Activated naive CD8-positive, alpha-beta T cell (primary cell): ENCODE measurements around the gene ATP2C1.
A peak's percentile ranks its signal among the peaks of the same experiment; 100 is the strongest.

Experiments used
- H3K27ac Mint-ChIP-seq: one replicate; pipeline ENCODE4 v1.8.0; 2021; ENCODE audit warnings: mixed read lengths
- H3K27me3 Mint-ChIP-seq: one replicate; pipeline ENCODE4 v1.8.0; 2021; ENCODE audit warnings: mixed read lengths
- H3K36me3 Mint-ChIP-seq: one replicate; pipeline ENCODE4 v1.8.0; 2021; ENCODE audit warnings: mixed read lengths
- H3K4me1 Mint-ChIP-seq: one replicate; pipeline ENCODE4 v1.8.0; 2021; ENCODE audit warnings: low read depth, mixed read lengths
- H3K4me3 Mint-ChIP-seq: one replicate; pipeline ENCODE4 v1.8.0; 2021; ENCODE audit warnings: mild to moderate bottlenecking, mixed read lengths
- H3K9me3 Mint-ChIP-seq: one replicate; pipeline ENCODE4 v1.8.0; 2021; ENCODE audit warnings: low read depth, mixed read lengths

Gene ATP2C1

DNA sequence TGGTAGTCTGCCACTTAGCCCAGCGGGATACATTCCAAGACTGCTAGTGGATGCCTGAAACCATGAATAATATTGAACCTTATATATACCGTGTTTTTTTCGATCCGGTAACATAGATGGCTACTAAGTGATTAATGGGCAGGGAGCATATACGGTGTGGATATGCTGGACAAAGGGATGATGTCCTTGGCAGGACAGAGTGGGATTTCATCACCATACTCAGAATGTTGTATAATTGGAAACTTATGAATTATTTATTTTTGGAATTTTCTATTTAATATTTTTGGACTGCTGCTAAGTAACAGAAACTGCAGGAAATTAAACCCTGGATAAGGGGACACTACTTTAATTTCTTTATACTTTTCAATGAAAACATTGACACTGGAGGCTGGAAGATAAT is 79.5 kb downstream of the ATP2C1 start:
- Mint-ChIP-seq H3K27ac (no peak overlapping the region), H3K9me3 (no peaks in the 10 kb centered on the region), H3K36me3 (peaks cover 31% of the 10 kb centered on the region)

DNA sequence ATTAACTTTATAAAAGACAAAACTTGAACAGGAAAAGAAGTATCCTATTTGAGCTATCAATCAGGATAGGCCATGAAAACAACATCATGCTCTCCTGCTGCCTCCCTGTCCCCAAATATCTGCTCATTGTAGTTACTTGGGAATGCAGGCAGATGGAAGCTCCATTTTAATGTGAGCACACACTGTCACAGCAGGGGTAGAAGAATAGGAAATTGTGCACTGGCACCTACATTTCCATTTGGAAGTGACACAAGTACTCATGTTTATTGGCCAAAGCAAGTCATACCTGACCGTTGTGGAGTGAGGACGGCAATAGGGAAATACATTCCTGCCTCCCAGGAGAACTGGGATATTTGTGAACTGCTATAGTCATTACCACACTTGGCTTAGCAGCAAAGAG is 80.3 kb downstream of the ATP2C1 start:
- no peak overlapping the region for H3K4me3 Mint-ChIP-seq
- no peaks in the 10 kb centered on the region for H3K4me1 Mint-ChIP-seq
- H3K9me3 Mint-ChIP-seq: no peaks in the 10 kb centered on the region
- H3K27ac Mint-ChIP-seq: no peak overlapping the region
- peaks cover 24% of the 10 kb centered on the region for H3K36me3 Mint-ChIP-seq
- H3K27me3 Mint-ChIP-seq: no peaks in the 10 kb centered on the region

More for the DNA sequence above, 79.5 kb downstream of the ATP2C1 start:
- H3K4me3 Mint-ChIP-seq: no peak overlapping the region
- H3K27me3 Mint-ChIP-seq: no peaks in the 10 kb centered on the region
- no peaks in the 10 kb centered on the region for H3K4me1 Mint-ChIP-seq

DNA sequence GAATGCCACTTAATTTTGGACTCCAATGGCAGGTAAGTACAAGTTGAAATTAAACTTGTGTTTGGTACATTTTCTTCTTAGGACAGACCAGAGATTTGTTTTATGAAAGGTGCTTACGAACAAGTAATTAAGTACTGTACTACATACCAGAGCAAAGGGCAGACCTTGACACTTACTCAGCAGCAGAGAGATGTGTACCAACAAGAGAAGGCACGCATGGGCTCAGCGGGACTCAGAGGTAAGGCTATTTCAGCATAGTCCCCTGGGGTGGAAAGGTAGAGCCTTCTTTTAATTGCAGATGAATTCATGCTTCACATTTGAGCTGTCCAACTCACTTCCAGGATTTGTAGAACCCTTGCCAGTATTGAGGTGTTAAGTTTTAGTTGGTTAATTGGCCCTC is 81.4 kb downstream of the ATP2C1 start:
- no peaks in the 10 kb centered on the region for H3K9me3 Mint-ChIP-seq
- H3K36me3 Mint-ChIP-seq: peaks cover 26% of the 10 kb centered on the region
- no peak overlapping the region for H3K4me3 Mint-ChIP-seq
- H3K4me1 Mint-ChIP-seq: no peaks in the 10 kb centered on the region
- no peak overlapping the region for H3K27ac Mint-ChIP-seq
- H3K27me3 Mint-ChIP-seq: no peaks in the 10 kb centered on the region

DNA sequence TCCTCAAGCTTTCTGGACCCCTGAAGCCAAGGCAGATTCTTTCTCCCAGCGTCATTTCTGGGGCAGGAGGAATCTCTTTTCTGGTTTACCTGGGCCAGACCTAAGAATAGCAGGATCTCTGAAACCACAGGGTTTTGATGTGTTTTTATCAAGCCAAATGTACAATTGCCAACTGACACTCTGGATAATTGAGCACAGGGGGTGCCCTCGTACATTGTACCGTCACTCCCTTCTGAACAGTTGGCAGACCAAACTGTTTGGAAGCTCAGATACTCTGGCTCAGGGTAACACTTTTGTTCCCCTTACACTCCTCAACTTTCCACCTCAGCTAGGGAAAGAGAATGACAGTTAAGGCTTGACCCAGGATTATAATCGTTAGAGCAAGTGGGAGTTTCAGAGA is 82.8 kb downstream of the ATP2C1 start:
- no peaks in the 10 kb centered on the region for H3K27me3 Mint-ChIP-seq
- H3K36me3 Mint-ChIP-seq: peaks cover 16% of the 10 kb centered on the region
- no peak overlapping the region for H3K27ac Mint-ChIP-seq
- no peaks in the 10 kb centered on the region for H3K4me1 Mint-ChIP-seq
- H3K4me3 Mint-ChIP-seq: no peak overlapping the region
- H3K9me3 Mint-ChIP-seq: no peaks in the 10 kb centered on the region

DNA sequence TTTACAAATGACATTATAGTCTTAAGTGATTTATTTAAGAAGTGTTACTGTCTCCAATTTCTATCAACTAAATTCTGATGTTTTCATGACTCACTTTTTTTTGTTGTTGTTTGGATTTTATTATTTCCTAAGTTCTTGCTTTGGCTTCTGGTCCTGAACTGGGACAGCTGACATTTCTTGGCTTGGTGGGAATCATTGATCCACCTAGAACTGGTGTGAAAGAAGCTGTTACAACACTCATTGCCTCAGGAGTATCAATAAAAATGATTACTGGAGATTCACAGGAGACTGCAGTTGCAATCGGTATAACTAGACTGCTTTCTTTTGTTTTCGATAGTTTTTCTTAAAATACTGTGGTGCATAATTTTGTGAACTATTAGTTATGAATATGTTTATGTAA is 85.2 kb downstream of the ATP2C1 start:
- Mint-ChIP-seq H3K9me3 (no peaks in the 10 kb centered on the region), H3K27ac (no peak overlapping the region), H3K27me3 (no peaks in the 10 kb centered on the region), H3K36me3 (peaks cover 20% of the 10 kb centered on the region), H3K4me1 (no peaks in the 10 kb centered on the region), H3K4me3 (no peak overlapping the region)

DNA sequence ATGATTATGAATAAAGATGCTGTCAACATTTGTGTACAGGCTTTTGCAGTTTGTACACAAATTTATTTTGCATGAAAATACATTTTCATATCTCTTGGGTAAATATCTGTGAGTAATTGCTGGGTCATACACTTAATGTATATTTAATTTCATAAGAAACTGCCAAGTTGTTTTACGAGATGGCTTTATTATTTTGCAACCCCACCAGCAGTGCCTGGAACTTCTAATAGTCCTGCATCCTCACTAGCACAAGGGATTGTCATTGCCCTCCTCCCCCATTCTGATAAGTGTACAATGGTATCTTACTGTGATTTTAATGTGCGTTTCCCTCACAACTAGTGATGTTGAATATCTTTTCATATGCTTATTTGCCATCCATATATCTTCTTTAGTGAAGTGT is 87.6 kb downstream of the ATP2C1 start:
- Mint-ChIP-seq H3K9me3 (no peaks in the 10 kb centered on the region), H3K4me1 (no peaks in the 10 kb centered on the region), H3K4me3 (no peak overlapping the region)

DNA sequence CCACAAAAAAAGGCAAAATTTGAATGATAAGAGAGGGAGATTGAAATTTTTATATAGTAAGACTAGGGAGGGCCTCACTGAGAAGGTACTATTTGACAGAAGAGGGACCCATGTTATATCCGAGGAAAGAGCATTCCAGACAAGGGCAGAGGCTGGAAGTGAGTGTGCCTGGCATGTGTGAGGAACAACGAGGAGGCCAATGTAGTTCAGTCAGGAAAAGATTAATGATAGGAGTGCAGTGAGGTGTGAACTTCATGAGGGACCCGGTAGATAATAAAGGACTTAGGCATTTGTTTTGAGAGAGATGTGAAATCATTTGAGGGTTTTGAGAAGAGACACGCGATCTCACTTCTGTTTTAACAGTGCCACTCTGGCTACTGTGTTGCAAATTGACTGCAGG is 96.4 kb downstream of the ATP2C1 start:
- Mint-ChIP-seq H3K27me3 (no peaks in the 10 kb centered on the region), H3K9me3 (no peaks in the 10 kb centered on the region), H3K4me1 (no peaks in the 10 kb centered on the region), H3K27ac (no peak overlapping the region), H3K4me3 (no peak overlapping the region), H3K36me3 (peaks cover 18% of the 10 kb centered on the region)

More for the DNA sequence above, 87.6 kb downstream of the ATP2C1 start:
- Mint-ChIP-seq H3K27ac (no peak overlapping the region), H3K36me3 (peaks cover 23% of the 10 kb centered on the region), H3K27me3 (no peaks in the 10 kb centered on the region)

DNA sequence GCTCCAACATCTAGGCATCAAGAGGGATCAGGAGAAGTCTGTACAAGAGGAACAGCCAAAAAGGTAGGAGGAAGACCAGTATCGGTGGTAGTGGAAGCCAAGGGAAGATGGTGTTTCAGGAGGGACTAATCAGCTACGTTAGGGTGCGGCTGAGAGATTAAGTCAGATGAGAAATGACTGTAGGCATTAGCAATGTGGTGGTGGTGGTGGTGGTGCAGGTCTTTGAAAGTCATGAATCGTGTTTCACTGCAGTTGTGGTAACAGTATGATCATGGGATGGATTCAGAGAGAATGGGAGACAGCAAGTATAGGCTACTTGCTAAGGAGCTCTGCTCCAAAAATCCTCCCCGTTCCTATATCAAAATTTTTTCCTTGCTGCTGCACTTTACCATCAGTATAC is 97.2 kb downstream of the ATP2C1 start:
- Mint-ChIP-seq H3K27me3 (no peaks in the 10 kb centered on the region), H3K4me1 (no peaks in the 10 kb centered on the region), H3K27ac (no peak overlapping the region), H3K36me3 (peaks cover 14% of the 10 kb centered on the region), H3K4me3 (no peak overlapping the region), H3K9me3 (no peaks in the 10 kb centered on the region)

DNA sequence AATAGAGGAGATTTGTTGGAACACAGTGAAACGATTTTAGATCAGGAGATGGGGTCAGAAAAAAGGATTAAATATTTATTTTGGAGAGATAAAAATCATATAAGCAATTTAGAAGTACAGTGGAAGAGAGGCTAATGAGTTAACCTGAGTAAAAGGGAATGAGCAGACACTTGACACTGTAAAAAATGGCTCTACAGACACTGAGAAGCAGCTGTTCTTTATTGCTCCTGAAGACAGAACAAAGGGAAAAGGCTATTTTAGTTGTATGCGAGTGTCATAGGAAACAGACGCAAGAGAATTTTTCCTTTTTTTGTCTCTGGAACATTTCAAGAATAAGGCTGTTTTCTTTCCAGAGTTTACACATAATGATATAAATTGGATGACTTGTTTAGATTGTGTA is 98.5 kb downstream of the ATP2C1 start:
- H3K27ac Mint-ChIP-seq: no peak overlapping the region
- peaks cover 13% of the 10 kb centered on the region for H3K36me3 Mint-ChIP-seq
- H3K4me3 Mint-ChIP-seq: no peak overlapping the region
- H3K9me3 Mint-ChIP-seq: no peaks in the 10 kb centered on the region
- H3K27me3 Mint-ChIP-seq: no peaks in the 10 kb centered on the region
- no peaks in the 10 kb centered on the region for H3K4me1 Mint-ChIP-seq

DNA sequence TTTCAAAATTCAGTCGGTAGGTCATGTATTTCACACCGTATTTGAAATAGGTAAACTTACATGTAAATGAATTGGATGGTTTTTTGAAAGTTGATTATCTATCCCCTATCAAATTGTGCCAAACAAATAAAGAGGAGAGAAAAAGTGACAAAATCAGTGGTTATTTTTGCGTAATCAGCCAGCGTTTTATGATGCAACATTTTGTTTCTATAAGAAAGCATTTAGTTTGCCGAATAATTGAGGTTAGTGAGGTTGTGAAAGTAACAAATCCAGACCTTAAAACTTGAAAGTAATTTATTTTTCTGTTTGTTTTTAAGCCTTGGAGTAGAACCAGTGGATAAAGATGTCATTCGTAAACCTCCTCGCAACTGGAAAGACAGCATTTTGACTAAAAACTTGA is 103.4 kb downstream of the ATP2C1 start:
- H3K9me3 Mint-ChIP-seq: no peaks in the 10 kb centered on the region
- H3K4me1 Mint-ChIP-seq: peaks cover 1% of the 10 kb centered on the region
- H3K36me3 Mint-ChIP-seq: peaks cover 11% of the 10 kb centered on the region
- no peak overlapping the region for H3K27ac Mint-ChIP-seq
- no peak overlapping the region for H3K4me3 Mint-ChIP-seq
- H3K27me3 Mint-ChIP-seq: no peaks in the 10 kb centered on the region

DNA sequence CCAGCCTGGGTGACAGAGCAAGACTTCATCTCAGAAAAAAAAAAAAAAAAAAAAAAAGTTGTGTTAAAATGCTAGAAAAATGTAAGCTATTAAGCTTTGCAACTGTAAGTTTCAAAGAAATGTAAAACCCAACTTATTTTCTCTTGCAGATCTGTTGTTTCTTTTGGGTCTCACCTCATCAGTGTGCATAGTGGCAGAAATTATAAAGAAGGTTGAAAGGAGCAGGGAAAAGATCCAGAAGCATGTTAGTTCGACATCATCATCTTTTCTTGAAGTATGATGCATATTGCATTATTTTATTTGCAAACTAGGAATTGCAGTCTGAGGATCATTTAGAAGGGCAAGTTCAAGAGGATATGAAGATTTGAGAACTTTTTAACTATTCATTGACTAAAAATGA is 107.2 kb downstream of the ATP2C1 start:
- no peak overlapping the region for H3K27ac Mint-ChIP-seq
- no peaks in the 10 kb centered on the region for H3K27me3 Mint-ChIP-seq
- H3K36me3 Mint-ChIP-seq: peaks cover 16% of the 10 kb centered on the region
- H3K4me3 Mint-ChIP-seq: no peak overlapping the region
- H3K9me3 Mint-ChIP-seq: no peaks in the 10 kb centered on the region
- peaks cover 4% of the 10 kb centered on the region for H3K4me1 Mint-ChIP-seq

DNA sequence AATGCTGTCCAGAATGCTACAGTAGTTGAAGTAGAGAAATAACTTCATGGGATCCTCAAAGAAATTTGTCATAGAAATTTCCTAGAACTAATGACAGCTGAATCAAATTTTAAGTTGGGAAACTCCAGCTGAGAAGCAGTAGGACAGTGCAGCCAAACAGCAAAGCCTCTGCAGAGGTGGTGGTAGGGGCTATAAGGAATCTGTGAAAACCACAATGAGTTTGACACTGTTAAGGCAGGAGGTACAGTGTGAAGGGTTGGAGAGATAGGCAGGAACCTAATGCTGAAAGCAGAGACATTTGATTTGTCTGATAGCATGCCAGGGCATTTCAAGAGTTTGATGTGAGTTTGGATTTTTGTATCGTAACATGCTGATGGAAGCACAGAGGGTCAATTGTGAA is 110.7 kb downstream of the ATP2C1 start:
- H3K36me3 Mint-ChIP-seq: peaks cover 15% of the 10 kb centered on the region
- no peaks in the 10 kb centered on the region for H3K9me3 Mint-ChIP-seq
- H3K27ac Mint-ChIP-seq: peak overlapping the region; percentile 72
- H3K4me3 Mint-ChIP-seq: no peak overlapping the region
- no peaks in the 10 kb centered on the region for H3K27me3 Mint-ChIP-seq
- peaks cover 4% of the 10 kb centered on the region for H3K4me1 Mint-ChIP-seq

DNA sequence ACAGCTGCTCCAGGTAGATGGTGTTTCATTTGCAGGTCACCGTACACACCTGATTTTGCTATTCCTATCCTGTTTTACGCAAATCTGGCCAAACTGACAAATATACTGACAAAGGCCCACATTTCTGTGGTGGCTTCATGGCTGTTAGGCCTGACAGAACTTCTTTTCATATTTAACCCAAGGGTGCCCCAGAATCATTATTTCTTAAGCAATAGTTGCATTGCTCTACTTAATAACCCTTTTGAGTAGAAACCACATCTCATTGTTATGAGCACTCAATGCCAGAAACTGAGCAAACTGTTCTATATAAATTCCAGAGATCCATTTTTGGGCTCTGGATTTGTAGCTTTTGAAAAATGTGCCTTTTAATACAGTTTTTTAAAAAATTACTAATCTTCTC is 113.4 kb downstream of the ATP2C1 start:
- Mint-ChIP-seq H3K27ac (no peak overlapping the region), H3K4me1 (peaks cover 3% of the 10 kb centered on the region), H3K27me3 (no peaks in the 10 kb centered on the region), H3K9me3 (no peaks in the 10 kb centered on the region), H3K4me3 (no peak overlapping the region), H3K36me3 (peaks cover 16% of the 10 kb centered on the region)

DNA sequence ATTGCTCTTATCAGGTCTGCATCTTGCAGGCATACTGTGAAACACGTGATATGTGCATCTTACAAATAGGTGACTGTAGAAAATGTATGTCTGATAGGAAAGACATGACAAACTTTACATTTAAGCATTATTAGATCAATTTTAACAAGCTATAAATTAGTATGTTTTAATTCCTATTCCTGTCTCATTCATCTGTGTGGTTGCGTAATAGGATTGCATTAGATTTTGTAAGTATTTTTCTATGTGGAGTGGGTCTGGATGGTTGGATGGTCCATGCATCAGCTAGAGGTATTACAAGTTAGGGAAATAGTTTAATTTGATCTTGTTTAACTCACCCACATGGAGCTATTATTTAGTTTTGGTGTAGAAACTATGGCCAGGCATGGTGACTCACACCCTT is 113.9 kb downstream of the ATP2C1 start:
- Mint-ChIP-seq H3K36me3 (peaks cover 16% of the 10 kb centered on the region), H3K4me3 (no peak overlapping the region), H3K27ac (no peak overlapping the region)

DNA sequence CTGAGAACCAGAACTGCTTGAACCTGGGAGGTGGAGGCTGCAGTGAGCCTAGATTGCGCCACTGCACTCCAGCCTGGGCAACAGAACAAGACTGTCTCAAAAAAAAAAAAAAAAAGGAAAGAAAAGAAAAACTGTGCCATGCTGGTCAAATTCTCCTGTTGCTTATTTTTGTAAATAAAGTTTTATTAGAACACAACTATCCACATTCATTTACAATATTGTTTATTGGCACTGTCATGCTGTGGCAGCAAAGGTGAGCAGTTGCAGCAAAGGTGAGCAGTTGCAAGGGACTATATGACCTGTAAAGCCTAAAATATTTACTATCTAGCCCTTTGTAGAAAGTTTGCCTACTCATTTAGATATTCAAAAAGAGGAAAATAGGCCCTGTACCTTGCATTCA is 114.4 kb downstream of the ATP2C1 start:
- peaks cover 8% of the 10 kb centered on the region for H3K4me1 Mint-ChIP-seq

More for the DNA sequence above, 113.9 kb downstream of the ATP2C1 start:
- H3K9me3 Mint-ChIP-seq: no peaks in the 10 kb centered on the region
- H3K27me3 Mint-ChIP-seq: no peaks in the 10 kb centered on the region
- peaks cover 3% of the 10 kb centered on the region for H3K4me1 Mint-ChIP-seq

DNA sequence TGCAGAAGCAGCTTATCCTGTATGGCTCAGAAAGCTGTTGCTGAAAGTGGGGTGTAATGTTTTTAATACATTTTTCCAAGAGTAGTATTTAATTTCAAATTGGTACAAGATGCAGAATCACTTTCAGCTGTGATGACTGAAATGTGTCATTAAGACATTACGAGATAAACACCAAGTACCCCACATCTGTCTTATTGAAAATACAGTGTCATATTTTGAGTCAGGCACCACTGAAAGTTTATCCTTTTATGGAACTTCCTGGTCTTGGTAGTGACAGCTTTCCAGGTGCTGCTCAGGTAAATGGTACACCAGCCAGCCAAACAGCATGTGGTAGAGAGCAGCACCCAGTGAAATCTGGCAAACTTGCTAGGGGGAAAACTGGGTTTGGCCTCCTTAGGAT is 115.8 kb downstream of the ATP2C1 start:
- Mint-ChIP-seq H3K27ac (no peak overlapping the region), H3K27me3 (no peaks in the 10 kb centered on the region)

More for the DNA sequence above, 114.4 kb downstream of the ATP2C1 start:
- H3K27me3 Mint-ChIP-seq: no peaks in the 10 kb centered on the region
- H3K27ac Mint-ChIP-seq: no peak overlapping the region
- no peaks in the 10 kb centered on the region for H3K9me3 Mint-ChIP-seq
- peaks cover 18% of the 10 kb centered on the region for H3K36me3 Mint-ChIP-seq
- no peak overlapping the region for H3K4me3 Mint-ChIP-seq

More for the DNA sequence above, 115.8 kb downstream of the ATP2C1 start:
- peaks cover 9% of the 10 kb centered on the region for H3K4me1 Mint-ChIP-seq
- H3K9me3 Mint-ChIP-seq: no peaks in the 10 kb centered on the region
- H3K4me3 Mint-ChIP-seq: no peak overlapping the region
- peaks cover 17% of the 10 kb centered on the region for H3K36me3 Mint-ChIP-seq
